Caco-2 (cell line): Measurements from ENCODE around the gene TMPRSS4. TPM values are rescaled to one million over a fixed set of nuclear protein-coding genes. Genes with fewer than 3 reads are reported as not detected.

ENCODE experiments used
- BruUV-seq: library from RNA; stranded (reverse); fragments of 400-500 nt; replicated peaks from 2 replicates; lab custom pipeline; 2021; lab: Mats Ljungman, UMichigan
- CTCF ChIA-PET: fragments of 300-600 bp; sonication (Branson Sonifier 250); formaldehyde crosslinking; loops from one replicate; lab custom pipeline; 2022; ENCODE audit warnings: antibody characterized with exemption; lab: Charles Lee
- POLR2A ChIA-PET: fragments of 300-600 bp; sonication (Branson Sonifier 250); formaldehyde crosslinking; loops from one replicate; lab custom pipeline; 2022; ENCODE audit warnings: antibody characterized with exemption; lab: Charles Lee
- DNase-seq, 2 experiments: peaks; one replicate each; pipeline versions ENCODE4 v3.0.0 to v3.0.0-alpha.2; 2020 to 2022
- H3K27me3 ChIP-seq: replicated peaks from 2 replicates; pipeline ENCODE4 v1.6.0; 2011; ENCODE audit warnings: low read length; ENCODE audit not compliant: control insufficient read depth, insufficient read depth
- H3K36me3 ChIP-seq: 2 replicates; pipeline ENCODE4 v1.5.1; 2011; ENCODE audit warnings: low read length; ENCODE audit not compliant: control insufficient read depth, insufficient read depth
- H3K4me1 ChIP-seq: fragments of 250-450 bp; sonication (Bioruptor Pico); 2 replicates; pipeline ENCODE4 v1.5.1; 2020; ENCODE audit warnings: mild to moderate bottlenecking
- H3K4me3 ChIP-seq: 2 replicates; pipeline ENCODE4 v1.5.1; 2011; ENCODE audit warnings: low read depth, mild to moderate bottlenecking, control low read depth, low read length
- H3K9me3 ChIP-seq: fragments of 250-450 bp; sonication (Bioruptor Pico); 2 replicates; pipeline ENCODE4 v1.5.1; 2020; ENCODE audit warnings: mild to moderate bottlenecking, moderate library complexity
- H3K27ac Mint-ChIP-seq: one replicate; pipeline ENCODE4 v1.8.0; 2022; ENCODE audit warnings: mixed read lengths; ENCODE audit not compliant: unreplicated experiment
- H3K27me3 Mint-ChIP-seq: one replicate; pipeline ENCODE4 v1.8.0; 2022; ENCODE audit warnings: mixed read lengths; ENCODE audit not compliant: insufficient read depth, unreplicated experiment
- H3K36me3 Mint-ChIP-seq: one replicate; pipeline ENCODE4 v1.8.0; 2022; ENCODE audit warnings: mild to moderate bottlenecking, mixed read lengths; ENCODE audit not compliant: insufficient read depth, unreplicated experiment
- H3K4me1 Mint-ChIP-seq: one replicate; pipeline ENCODE4 v1.8.0; 2022; ENCODE audit warnings: low read depth, mixed read lengths; ENCODE audit not compliant: unreplicated experiment
- H3K4me3 Mint-ChIP-seq: one replicate; pipeline ENCODE4 v1.8.0; 2022; ENCODE audit warnings: mild to moderate bottlenecking, moderate library complexity, mixed read lengths; ENCODE audit not compliant: unreplicated experiment
- H3K9me3 Mint-ChIP-seq: one replicate; pipeline ENCODE4 v1.8.0; 2022; ENCODE audit warnings: mixed read lengths; ENCODE audit not compliant: unreplicated experiment
- CTCF ChIP-seq, 2 experiments: fragments of 200-600 bp in 1 of 2; IDR thresholded peaks; 1 replicate in 1 of 2; 2 replicates in 1 of 2; pipeline versions ENCODE4 v1.5.1 to v1.8.0; 2011 to 2022; ENCODE audit warnings: antibody characterized with exemption in 1 of 2, control low read depth in 1 of 2, inconsistent platforms in 1 of 2, low read depth in 1 of 2, low read length in 1 of 2, mild to moderate bottlenecking in 1 of 2, moderate library complexity in 1 of 2; ENCODE audit not compliant: insufficient read depth in 1 of 2, severe bottlenecking in 1 of 2, unreplicated experiment in 1 of 2
- intact Hi-C: fragments of 100-400 bp; cut with micrococcal nuclease; formaldehyde crosslinking; loops from one replicate; pipeline ENCODE4 v1.10.0; 2022; ENCODE audit not compliant: unreplicated experiment
- total RNA-seq: library from RNA; stranded (reverse); gene quantifications from 2 replicates; pipeline ENCODE4 v1.2.3, GENCODE V29; 2022

The TMPRSS4 gene
- total RNA-seq, 1 experiment from 2014 or later, result 86.4 TPM

GRCh38 chr11:118046964-118047700 is 29.7 kb upstream of the TMPRSS4 start:
- CTCF ChIA-PET, result interaction anchor here (1.0 to 1.8 kb wide), 3 partner anchors 97 to 100 kb away, joined by 3 to 7 read pairs (median 3); no protein-coding TSS in a partner anchor
- H3K9me3 Mint-ChIP-seq, result no peaks in the 10 kb centered on the region
- no peaks in the 10 kb centered on the region for H3K4me1 Mint-ChIP-seq
- intact Hi-C loops, result no loop called here
- DNase-seq, result no peak
- no peak overlapping the region for H3K4me3 Mint-ChIP-seq
- TF ChIP-seq CTCF (IDR thresholded peaks at IDR 0.05; ENCODE audit: insufficient read depth in 1 of 2, low read depth in 1 of 2, low read length in 1 of 2, severe bottlenecking in 1 of 2, unreplicated experiment in 1 of 2), result no peak
- no peak overlapping the region for H3K27ac Mint-ChIP-seq
- POLR2A ChIA-PET, result interaction anchor here (0.6 kb wide), 2 partner anchors 75 to 1291 kb away, joined by 3 to 12 read pairs; no protein-coding TSS in a partner anchor
- H3K36me3 ChIP-seq, result no peaks in the 10 kb centered on the region
- no peak overlapping the region for H3K4me3 ChIP-seq
- H3K9me3 ChIP-seq, result no peaks in the 10 kb centered on the region
- no peaks in the 10 kb centered on the region for H3K4me1 ChIP-seq
- no peaks in the 10 kb centered on the region for H3K36me3 Mint-ChIP-seq
- H3K27me3 ChIP-seq, result no peaks in the 10 kb centered on the region
- peaks cover 20% of the 10 kb centered on the region for H3K27me3 Mint-ChIP-seq
- no TSS peak for BruUV-seq

- Histone ChIP-seq H3K36me3 (no peaks in the 10 kb centered on the region), H3K27me3 (no peaks in the 10 kb centered on the region), H3K9me3 (no peaks in the 10 kb centered on the region), H3K4me1 (no peaks in the 10 kb centered on the region), H3K4me3 (no peak overlapping the region)
- no TSS peak for BruUV-seq
- Mint-ChIP-seq H3K36me3 (no peaks in the 10 kb centered on the region), H3K4me3 (no peak overlapping the region), H3K27me3 (peaks cover 19% of the 10 kb centered on the region), H3K9me3 (no peaks in the 10 kb centered on the region), H3K4me1 (no peaks in the 10 kb centered on the region), H3K27ac (no peak overlapping the region)
- intact Hi-C loops, result no loop called here
- DNase-seq, result no peak
- CTCF ChIA-PET, result interaction anchor here (1.0 to 1.8 kb wide), 2 partner anchors 98 to 101 kb away, joined by 3 to 7 read pairs; no protein-coding TSS in a partner anchor
- TF ChIP-seq CTCF (IDR thresholded peaks at IDR 0.05; ENCODE audit: insufficient read depth in 1 of 2, low read depth in 1 of 2, low read length in 1 of 2, severe bottlenecking in 1 of 2, unreplicated experiment in 1 of 2), result no peak
- POLR2A ChIA-PET, result interaction anchor here (0.6 kb wide), 1 partner anchor 1291 kb away, joined by 3 read pairs; no protein-coding TSS in a partner anchor
Observed at GRCh38 chr11:118047749-118048148, 29.1 kb upstream of the TMPRSS4 start.

GRCh38 chr11:118048472-118049370 is 28.2 kb upstream of the TMPRSS4 start:
- Mint-ChIP-seq H3K9me3 (no peaks in the 10 kb centered on the region), H3K4me3 (no peak overlapping the region), H3K4me1 (no peaks in the 10 kb centered on the region), H3K27ac (no peak overlapping the region), H3K27me3 (peaks cover 13% of the 10 kb centered on the region), H3K36me3 (no peaks in the 10 kb centered on the region)
- H3K36me3 ChIP-seq, result no peaks in the 10 kb centered on the region
- H3K4me3 ChIP-seq, result no peak overlapping the region
- H3K27me3 ChIP-seq, result no peaks in the 10 kb centered on the region
- no peaks in the 10 kb centered on the region for H3K4me1 ChIP-seq
- intact Hi-C loops, result no loop called here
- TF ChIP-seq CTCF (IDR thresholded peaks at IDR 0.05; ENCODE audit: insufficient read depth in 1 of 2, low read depth in 1 of 2, low read length in 1 of 2, severe bottlenecking in 1 of 2, unreplicated experiment in 1 of 2), result no peak
- CTCF ChIA-PET, result interaction anchor here (0.5 to 1.8 kb wide), 2 partner anchors 75 to 102 kb away, joined by 3 to 7 read pairs; no protein-coding TSS in a partner anchor
- no TSS peak for BruUV-seq
- no peaks in the 10 kb centered on the region for H3K9me3 ChIP-seq
- DNase-seq, result no peak
- POLR2A ChIA-PET, result no interaction called here
